SH-SY5Y (cell line): Measurements from ENCODE around the gene IRF2BP2.
A peak's percentile ranks its signal among the peaks of the same experiment; 100 is the strongest.

Source experiments
- GATA2 ChIP-seq: IDR thresholded peaks from 2 replicates; pipeline ENCODE4 v1.6.1; 2011; ENCODE audit warnings: mild to moderate bottlenecking, low read depth, low read length
- GATA3 ChIP-seq: IDR thresholded peaks from 2 replicates; pipeline ENCODE4 v1.6.1; 2011; ENCODE audit warnings: low read depth, mild to moderate bottlenecking, low read length, moderate library complexity

GRCh38 chr1:234612352-234613127, 2.6 kb upstream of the IRF2BP2 start:
- TF ChIP-seq GATA2: 0 out of 2 replicates have a peak, but pooled peaks have one; percentile 36
- no peak for TF ChIP-seq GATA3
